Astrocyte of the cerebellum (primary cell): ENCODE data around the gene TMEM255A.
A peak's percentile ranks its signal among the peaks of the same experiment; 100 is the strongest.

Source experiments
- DNase-seq: peaks from one replicate; pipeline ENCODE4 v3.0.0-alpha.2; 2011; ENCODE audit warnings: low read depth
- H3K4me3 ChIP-seq: 2 replicates; pipeline ENCODE4 v1.5.1; 2011; ENCODE audit warnings: mild to moderate bottlenecking, low read depth, low read length, moderate library complexity
- in situ Hi-C: cut with HindIII; loops from 2 replicates; pipeline ENCODE4 v1.10.0; 2017; ENCODE audit warnings: low sequenced_read_pairs
- TF ChIP-seq, protein P1 (sequence below): IDR thresholded peaks from 2 replicates; pipeline ENCODE4 v1.5.1; 2012; ENCODE audit warnings: low read length, low read depth, moderate library complexity, mild to moderate bottlenecking; ENCODE audit errors: missing control alignments

Gene TMEM255A

DNA sequence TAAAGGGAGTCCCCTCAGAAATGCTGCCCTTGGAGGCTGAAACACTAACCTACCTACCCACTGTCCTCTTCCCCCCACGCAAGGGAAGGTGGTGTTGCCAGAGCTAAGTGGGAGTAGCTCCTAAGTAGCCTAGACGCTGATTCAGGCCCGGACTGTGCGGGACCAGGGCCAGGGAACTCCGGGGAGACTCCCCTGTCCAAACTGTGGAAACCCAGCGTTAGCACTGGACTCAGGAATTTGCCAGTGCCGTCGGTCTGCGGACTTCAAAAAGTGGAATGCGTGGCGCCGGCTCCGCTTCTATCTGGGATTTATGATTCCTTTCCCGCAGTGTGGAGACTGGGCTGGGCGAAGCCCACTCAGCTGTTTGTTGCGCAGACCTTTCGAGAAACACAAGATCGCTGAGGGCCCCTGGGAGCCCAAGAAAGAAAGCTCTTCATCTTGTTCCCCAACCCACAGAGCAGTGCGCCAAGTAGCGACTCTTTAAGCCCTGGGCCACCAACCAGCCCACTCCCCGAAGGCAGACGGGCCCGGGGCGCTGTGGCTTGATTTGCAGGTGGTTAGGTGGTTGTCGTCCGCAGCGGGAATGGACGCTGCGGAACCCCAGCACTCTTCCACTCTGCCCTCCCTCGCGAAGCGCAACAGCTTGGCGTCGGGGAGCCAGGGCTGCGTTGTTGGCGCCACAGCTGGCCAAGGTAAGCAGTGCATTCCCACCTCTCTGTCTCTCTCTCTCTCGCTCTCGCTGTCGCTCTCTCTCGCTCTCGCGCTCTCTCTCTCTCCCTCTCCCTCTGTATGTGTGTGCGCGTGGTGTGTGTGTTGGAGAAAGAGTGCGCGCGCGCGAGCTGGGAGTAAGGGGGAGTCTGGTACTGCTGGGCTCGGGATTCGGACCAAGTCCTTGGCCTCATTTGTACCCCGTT lies 2.0 kb downstream of the TMEM255A start:
- in situ Hi-C loops = no loop called here
- TF ChIP-seq, protein P1, sequence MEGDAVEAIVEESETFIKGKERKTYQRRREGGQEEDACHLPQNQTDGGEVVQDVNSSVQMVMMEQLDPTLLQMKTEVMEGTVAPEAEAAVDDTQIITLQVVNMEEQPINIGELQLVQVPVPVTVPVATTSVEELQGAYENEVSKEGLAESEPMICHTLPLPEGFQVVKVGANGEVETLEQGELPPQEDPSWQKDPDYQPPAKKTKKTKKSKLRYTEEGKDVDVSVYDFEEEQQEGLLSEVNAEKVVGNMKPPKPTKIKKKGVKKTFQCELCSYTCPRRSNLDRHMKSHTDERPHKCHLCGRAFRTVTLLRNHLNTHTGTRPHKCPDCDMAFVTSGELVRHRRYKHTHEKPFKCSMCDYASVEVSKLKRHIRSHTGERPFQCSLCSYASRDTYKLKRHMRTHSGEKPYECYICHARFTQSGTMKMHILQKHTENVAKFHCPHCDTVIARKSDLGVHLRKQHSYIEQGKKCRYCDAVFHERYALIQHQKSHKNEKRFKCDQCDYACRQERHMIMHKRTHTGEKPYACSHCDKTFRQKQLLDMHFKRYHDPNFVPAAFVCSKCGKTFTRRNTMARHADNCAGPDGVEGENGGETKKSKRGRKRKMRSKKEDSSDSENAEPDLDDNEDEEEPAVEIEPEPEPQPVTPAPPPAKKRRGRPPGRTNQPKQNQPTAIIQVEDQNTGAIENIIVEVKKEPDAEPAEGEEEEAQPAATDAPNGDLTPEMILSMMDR = peak; percentile 55
- DNase-seq = peak; percentile 46
- peak overlapping the region; percentile 30 for H3K4me3 ChIP-seq

DNA sequence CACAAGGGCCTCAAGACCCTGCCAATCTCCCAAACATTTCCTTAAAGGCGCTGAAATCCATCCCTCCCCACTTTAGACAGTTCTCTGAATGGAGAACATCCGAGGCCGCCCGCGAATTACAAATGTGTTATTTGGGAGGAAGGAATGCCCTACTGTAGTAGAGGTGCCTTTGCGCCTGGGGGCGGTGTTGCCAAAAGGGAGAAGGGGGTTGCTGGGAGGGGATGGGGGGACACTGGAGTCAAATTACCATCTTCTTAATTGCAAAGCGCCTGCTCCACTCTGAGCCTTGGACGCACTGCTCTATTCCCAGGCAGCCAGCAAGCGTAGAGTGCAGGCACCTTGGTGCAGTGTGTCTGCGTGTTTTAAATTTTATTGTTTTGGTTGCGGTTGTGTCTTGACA lies 2.7 kb downstream of the TMEM255A start:
- in situ Hi-C loops = no loop called here
- TF ChIP-seq, protein P1 = no peak
- no peak overlapping the region for H3K4me3 ChIP-seq
- DNase-seq = no peak

DNA sequence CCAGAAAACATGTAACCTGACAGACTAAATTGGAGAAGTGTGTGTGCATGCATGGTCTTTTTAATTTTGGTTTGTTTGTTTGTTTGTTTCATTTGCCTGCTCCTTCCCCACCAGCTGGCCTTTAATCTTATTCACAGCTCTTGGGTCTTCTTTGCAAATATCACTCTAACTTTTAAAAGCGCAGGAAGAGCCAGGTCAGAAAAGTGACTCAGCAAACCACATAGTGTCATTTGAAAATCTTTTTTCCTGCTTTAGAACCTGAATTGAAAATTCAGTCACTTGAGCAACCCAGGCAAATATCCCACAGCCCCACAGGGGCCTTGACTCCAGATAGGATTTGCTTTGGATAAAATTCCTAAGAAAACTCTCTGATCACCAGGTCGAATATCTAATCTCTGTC lies 4.6 kb downstream of the TMEM255A start:
- DNase-seq = no peak
- in situ Hi-C loops = no loop called here
- TF ChIP-seq, protein P1 = no peak
- no peak overlapping the region for H3K4me3 ChIP-seq

- no peak overlapping the region for H3K4me3 ChIP-seq
- DNase-seq = no peak
- in situ Hi-C loops = no loop called here
- TF ChIP-seq, protein P1 = no peak
These were observed 5.6 kb downstream of the TMEM255A start for GRCh38 chrX:120305531-120306141.

- no peak overlapping the region for H3K4me3 ChIP-seq
- DNase-seq = no peak
- in situ Hi-C loops = no loop called here
- TF ChIP-seq, protein P1 = no peak
These were observed 7.0 kb downstream of the TMEM255A start for GRCh38 chrX:120304256-120304655.

DNA sequence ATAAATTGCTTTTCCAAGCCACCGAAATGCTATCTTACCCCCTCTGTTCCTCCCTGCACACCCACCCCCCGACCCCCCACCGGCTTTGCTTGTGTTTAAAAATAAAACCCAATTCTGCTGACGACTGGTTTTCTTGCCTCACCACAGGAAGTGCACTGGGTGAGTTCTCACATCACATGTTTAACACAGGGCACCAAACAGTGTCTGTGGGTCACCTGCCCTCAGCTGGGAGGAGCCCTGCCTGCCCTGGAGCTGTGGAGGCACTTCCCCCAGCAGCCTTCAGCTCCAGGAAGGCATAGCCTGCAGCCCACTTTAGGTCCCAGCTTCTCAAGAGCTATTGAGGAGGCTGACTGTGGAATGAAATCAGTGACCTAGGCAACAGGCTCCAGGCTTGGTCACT lies 8.8 kb downstream of the TMEM255A start:
- in situ Hi-C loops = no loop called here
- TF ChIP-seq, protein P1 = no peak
- no peak for DNase-seq
- H3K4me3 ChIP-seq = no peak overlapping the region
